HG02678 (cell line): ENCODE results near the gene MCF2L.
"Not testable (repeated sequence)": the region's sequence is repeated elsewhere in the genome, so short reads cannot be mapped to it uniquely, and the experiment has no call there.

ENCODE experiments used
- ATAC-seq: cut with Tn5 transposase; IDR thresholded peaks from one replicate; pipeline ENCODE4 v1.9.1; 2021; ENCODE audit warnings: mild to moderate bottlenecking, moderate library complexity; ENCODE audit not compliant: unreplicated experiment

Gene MCF2L

GRCh38 chr13:113110048-113110851 lies 141.2 kb downstream of the MCF2L start:
- no peak for ATAC-seq

- ATAC-seq = no peak
These were observed 141.9 kb downstream of the MCF2L start for GRCh38 chr13:113110852-113111315.

DNA sequence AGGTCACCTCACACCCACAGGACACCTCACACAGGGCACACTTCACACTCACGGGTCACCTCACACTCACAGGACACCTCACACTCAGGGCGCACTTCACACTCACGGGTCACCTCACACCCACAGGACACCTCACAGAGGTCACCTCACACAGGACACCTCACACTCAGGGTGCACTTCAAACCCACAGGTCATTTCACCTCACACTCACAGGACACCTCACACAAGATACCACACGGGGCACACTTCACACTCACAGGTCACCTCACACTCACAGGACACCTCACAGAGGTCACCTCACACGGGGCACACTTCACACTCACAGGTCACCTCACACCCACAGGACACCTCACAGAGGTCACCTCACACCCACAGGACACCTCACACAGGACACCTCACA lies 142.8 kb downstream of the MCF2L start:
- ATAC-seq = not testable (repeated sequence)

- not testable (repeated sequence) for ATAC-seq
These were observed 143.5 kb downstream of the MCF2L start for GRCh38 chr13:113112475-113112874.

- ATAC-seq = no peak
These were observed 144.2 kb downstream of the MCF2L start for GRCh38 chr13:113112893-113113845.

- no peak for ATAC-seq
These were observed 144.8 kb downstream of the MCF2L start for GRCh38 chr13:113113846-113114271.

DNA sequence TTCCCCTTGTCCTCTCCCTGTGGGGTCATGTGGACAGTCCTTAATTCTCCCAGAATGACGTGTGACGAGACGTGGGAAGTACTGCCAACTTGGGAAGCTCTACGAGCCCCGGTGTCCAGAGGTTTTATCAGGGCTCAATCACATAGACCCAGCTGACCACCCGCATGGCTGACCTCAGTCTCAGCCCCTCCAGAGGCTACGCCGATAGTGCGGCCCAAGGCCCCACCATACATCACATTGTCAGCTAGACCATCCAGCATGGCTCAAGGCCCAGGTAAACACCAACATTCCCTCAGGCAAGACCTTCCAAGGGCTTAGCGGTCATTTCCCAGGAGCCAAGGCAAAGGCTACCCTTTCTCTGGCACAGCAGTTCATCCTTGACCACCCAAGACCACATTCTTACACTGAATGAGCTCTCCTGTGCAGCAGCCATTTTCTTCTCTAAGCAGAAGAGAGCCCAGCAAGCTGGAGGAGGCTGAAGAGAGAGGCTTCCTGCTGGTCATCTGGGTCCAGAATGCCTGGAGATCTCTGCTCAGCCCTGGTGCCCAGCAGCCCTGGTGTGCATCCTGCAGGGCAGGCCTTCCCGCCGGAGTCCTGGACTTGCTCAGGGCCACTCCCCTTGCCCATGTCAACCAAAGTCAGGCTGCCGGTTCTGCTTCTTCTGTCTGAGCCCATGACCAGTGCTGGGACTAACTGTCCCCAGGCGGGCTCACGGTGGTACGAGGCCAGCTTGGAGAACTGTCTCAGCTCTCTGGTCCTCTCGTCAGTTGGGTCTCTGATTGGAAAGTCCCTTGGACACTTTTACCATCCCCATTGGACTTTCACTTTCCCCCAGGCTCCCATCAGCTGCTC lies 145.7 kb downstream of the MCF2L start:
- ATAC-seq = no peak

DNA sequence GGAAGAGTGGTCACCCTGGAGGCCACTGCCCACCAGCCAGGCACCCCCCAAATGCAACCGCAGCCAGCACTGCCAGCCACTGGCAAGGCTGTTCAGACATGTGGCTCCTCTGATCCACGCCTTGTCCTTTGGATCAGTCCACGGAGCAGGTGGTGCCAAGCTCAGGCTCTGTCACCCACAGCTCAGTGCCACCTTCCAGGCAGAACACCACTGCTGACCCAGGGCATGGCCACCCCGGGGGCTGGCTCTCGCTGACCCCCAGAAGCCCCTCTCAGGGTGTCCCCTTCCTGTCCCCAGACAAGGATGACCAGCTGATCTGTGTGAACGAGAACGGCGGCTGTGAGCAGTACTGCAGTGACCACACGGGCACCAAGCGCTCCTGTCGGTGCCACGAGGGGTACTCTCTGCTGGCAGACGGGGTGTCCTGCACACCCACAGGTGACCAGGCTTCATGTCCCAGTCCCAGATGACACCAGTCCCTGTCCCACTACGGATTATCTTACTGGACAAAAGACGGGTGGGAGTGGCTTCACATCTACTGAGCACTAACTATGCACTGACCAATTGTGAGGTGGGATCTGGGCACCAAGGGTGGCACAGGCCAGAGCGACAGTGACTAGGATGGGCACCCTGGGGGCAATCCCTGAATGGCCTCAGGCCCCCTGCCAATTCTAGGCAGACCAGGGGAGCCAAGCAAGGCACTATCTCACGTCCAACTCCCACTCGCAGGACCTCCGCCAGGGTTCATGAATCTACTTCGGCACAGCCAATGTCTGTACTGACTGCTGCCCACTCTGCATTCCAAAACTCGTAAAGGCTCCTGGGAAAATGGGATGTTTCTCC lies 146.6 kb downstream of the MCF2L start:
- no peak for ATAC-seq

- no peak for ATAC-seq
These were observed 147.3 kb downstream of the MCF2L start for GRCh38 chr13:113116206-113116800.

DNA sequence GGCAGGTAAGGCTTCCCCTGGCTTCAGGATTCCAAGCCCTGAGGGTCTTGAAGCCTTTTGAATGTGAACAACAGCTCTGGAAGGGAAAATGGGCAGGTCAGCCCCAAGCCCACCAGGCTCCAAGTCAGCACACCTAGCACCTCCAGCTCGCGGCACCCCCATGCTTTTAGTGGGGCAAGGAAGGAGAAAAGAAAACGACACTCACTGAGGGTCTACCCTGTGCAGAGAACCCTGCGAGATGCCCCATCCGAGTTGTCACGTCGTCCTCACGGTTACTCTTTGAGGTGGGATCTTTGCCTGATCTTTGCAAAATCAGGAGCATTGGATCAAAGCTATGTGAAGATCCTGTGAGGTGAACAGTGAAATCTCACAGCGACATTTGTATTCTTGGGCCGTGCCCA lies 147.9 kb downstream of the MCF2L start:
- ATAC-seq = no peak

- no peak for ATAC-seq
These were observed 148.4 kb downstream of the MCF2L start for GRCh38 chr13:113117335-113117872.

GRCh38 chr13:113117911-113118260 lies 148.9 kb downstream of the MCF2L start:
- ATAC-seq = no peak

DNA sequence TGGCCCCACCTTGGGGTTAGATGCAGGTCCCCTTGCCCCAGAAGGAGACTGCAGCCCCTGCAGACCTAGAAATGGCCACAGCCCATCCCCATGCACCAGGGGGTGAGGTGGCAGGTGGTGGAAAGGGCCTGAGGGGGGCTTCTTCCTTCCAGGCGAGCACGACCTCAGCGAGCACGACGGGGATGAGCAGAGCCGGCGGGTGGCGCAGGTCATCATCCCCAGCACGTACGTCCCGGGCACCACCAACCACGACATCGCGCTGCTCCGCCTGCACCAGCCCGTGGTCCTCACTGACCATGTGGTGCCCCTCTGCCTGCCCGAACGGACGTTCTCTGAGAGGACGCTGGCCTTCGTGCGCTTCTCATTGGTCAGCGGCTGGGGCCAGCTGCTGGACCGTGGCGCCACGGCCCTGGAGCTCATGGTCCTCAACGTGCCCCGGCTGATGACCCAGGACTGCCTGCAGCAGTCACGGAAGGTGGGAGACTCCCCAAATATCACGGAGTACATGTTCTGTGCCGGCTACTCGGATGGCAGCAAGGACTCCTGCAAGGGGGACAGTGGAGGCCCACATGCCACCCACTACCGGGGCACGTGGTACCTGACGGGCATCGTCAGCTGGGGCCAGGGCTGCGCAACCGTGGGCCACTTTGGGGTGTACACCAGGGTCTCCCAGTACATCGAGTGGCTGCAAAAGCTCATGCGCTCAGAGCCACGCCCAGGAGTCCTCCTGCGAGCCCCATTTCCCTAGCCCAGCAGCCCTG lies 149.4 kb downstream of the MCF2L start:
- ATAC-seq = no peak

GRCh38 chr13:113119166-113119821 lies 150.3 kb downstream of the MCF2L start:
- no peak for ATAC-seq

GRCh38 chr13:113119822-113120189 lies 150.8 kb downstream of the MCF2L start:
- no peak for ATAC-seq

DNA sequence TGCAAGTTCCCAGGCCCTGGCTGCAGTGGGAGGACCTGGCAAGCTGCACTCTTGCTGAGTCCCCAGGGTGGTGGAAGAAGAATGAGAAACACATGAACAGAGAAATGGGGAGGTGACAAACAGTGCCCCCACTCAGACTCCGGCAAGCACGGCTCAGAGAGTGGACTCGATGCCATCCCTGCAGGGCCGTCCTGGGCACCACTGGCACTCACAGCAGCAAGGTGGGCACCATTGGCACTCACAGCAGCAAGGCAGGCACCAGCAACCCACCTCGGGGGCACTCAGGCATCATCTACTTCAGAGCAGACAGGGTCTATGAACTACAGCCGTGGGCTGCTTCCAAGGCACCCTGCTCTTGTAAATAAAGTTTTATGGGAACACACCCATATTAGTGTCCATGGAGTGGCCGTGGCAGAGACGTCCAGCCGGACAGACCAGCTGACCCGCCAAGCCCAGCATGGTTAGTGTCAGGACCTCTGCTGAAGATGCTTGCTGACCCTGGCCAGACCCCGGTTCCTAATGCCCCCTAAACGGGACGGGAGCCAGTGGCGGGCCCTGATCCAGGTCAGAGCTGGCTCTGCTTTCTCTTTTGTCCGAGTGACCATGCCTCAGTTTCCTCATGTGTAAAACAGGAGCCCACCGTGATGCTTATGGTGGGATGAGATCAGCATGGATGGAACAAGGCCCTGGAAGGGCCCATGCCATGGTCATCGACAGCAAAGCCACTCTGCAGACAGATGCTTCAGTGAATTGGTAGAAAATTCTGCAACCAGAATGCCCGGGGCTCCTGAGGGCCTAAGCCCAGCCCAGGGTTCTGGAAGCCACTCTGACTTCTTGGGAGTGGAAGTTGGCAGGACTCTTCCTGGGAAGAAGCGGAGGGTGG lies 151.5 kb downstream of the MCF2L start:
- no peak for ATAC-seq
